NB4 (cell line): Measurements from ENCODE around the gene CCDC171.

Experiments
- DNase-seq: peaks from one replicate; pipeline ENCODE4 v3.0.0; 2010; ENCODE audit warnings: low read depth
- H3K4me3 ChIP-seq: one replicate; pipeline ENCODE4 v1.5.1; 2011; ENCODE audit warnings: mild to moderate bottlenecking, low read depth, low read length, moderate library complexity
- MYC ChIP-seq: IDR thresholded peaks from 2 replicates; pipeline ENCODE4 v1.6.1; 2011; ENCODE audit warnings: low read depth, low read length
- POLR2A ChIP-seq: IDR thresholded peaks from 2 replicates; pipeline ENCODE4 v1.6.1; 2011; ENCODE audit warnings: mild to moderate bottlenecking; ENCODE audit not compliant: insufficient read length; ENCODE audit errors: extremely low read depth
- TF ChIP-seq, protein P1 (sequence below): IDR thresholded peaks from 2 replicates; pipeline ENCODE4 v1.6.1; 2011; ENCODE audit warnings: low read depth, low read length
- TF ChIP-seq, protein P2 (sequence below): IDR thresholded peaks from one replicate; pipeline ENCODE4 v1.5.1; 2012; ENCODE audit warnings: low read depth, low read length

The CCDC171 gene

DNA sequence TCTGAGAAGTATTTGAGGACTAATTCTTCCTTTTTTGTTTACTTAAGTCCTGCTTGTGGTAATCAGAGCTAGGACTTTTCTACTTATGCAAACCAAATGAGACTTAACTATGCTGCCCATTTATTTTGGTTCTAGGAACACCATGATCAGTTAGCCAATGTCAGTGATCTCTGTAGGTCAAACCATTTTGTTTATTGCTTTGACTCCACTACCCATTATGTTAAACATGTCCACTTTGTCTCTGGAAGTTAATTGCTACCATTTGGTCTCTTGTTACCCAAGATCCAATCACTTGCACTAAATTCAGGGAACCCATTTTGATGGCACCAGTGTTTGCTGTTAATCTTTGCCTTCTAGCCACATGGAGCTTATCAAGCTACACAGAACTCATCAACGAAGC is 161.9 kb downstream of the CCDC171 start:
- TF ChIP-seq, protein P1, sequence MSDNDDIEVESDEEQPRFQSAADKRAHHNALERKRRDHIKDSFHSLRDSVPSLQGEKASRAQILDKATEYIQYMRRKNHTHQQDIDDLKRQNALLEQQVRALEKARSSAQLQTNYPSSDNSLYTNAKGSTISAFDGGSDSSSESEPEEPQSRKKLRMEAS = no peak
- TF ChIP-seq POLR2A (no peak), MYC (no peak)
- TF ChIP-seq, protein P2, sequence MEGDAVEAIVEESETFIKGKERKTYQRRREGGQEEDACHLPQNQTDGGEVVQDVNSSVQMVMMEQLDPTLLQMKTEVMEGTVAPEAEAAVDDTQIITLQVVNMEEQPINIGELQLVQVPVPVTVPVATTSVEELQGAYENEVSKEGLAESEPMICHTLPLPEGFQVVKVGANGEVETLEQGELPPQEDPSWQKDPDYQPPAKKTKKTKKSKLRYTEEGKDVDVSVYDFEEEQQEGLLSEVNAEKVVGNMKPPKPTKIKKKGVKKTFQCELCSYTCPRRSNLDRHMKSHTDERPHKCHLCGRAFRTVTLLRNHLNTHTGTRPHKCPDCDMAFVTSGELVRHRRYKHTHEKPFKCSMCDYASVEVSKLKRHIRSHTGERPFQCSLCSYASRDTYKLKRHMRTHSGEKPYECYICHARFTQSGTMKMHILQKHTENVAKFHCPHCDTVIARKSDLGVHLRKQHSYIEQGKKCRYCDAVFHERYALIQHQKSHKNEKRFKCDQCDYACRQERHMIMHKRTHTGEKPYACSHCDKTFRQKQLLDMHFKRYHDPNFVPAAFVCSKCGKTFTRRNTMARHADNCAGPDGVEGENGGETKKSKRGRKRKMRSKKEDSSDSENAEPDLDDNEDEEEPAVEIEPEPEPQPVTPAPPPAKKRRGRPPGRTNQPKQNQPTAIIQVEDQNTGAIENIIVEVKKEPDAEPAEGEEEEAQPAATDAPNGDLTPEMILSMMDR = no peak
- no peak overlapping the region for H3K4me3 ChIP-seq
- DNase-seq = peak; percentile 19

DNA sequence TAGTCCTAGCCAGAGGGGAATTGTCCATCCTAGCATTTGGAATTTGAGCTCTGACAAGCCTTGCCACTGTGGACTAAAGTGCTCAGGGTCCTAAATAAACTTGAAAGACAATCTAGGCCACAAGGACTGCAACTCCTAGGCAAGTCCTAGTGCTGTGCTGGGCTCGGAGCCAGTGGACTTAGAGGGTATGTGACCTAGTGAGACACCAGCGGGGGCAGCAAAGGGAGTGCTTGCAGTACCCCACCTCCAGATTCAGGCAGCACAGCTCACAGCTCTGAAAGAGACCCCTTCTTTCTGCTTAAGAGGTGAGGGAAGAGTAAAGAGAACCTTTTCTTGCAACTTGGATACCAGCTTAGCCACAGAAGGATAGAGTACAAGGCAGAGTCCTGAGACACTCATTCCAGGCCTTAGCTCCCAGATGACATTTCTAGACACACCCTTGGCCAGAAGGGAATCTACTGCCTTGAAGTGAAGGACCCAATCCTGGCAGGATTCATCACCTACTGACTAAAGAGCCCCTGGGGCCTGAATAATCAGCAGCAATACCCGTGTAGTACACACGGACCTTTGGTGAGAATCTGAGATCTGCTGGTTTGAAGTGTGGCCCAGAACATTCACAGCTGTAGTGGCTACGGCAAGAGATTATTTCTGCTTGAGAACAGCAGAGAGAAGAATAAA is 164.6 kb downstream of the CCDC171 start:
- DNase-seq = no peak
- TF ChIP-seq, protein P2 = no peak
- TF ChIP-seq MYC (no peak), POLR2A (no peak)
- TF ChIP-seq, protein P1 = no peak

DNA sequence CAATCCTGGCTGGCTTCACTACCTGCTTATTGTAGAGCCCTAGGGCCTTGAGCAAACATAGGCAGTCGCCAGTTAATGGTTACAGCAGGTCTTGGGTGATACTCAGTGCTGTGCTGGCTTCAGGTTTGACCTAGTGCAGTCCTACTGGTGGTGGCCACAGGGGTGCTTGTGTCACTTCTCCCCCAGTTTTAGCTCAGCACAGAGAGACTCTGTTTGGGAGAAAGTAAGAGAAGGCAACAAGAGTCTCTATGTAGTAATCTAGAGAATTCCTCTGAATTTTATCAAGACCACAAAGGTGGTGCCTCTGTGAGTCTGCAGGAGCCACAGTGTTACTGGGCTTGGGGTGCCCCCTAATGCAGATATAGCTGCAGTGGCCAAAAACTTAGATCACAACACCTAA is 165.6 kb downstream of the CCDC171 start:
- TF ChIP-seq POLR2A (no peak), MYC (no peak)
- TF ChIP-seq, protein P1 = no peak
- TF ChIP-seq, protein P2 = no peak
- no peak overlapping the region for H3K4me3 ChIP-seq
- no peak for DNase-seq

More for the DNA sequence above, 164.6 kb downstream of the CCDC171 start:
- no peak overlapping the region for H3K4me3 ChIP-seq

DNA sequence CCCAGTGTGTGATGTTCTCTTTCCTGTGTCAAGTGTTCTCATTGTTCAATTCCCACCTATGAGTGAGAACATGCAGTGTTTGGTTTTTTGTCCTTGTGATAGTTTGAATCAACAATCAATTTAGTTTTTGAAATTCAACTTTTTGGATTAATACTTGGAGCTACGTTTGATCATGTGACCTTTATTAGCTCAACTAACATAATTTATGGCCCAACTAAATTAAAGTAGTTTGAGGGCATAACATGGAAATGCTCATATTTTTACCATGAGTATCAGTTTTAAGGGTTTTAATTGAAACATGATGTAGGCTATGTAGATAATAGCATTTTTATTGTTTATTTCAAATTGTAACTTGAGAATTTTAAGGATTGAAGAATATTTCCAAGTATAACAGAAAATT is 168.0 kb downstream of the CCDC171 start:
- DNase-seq = no peak
- no peak overlapping the region for H3K4me3 ChIP-seq
- TF ChIP-seq, protein P1 = no peak
- no peak for TF ChIP-seq POLR2A
- TF ChIP-seq MYC = no peak
- TF ChIP-seq, protein P2 = no peak

DNA sequence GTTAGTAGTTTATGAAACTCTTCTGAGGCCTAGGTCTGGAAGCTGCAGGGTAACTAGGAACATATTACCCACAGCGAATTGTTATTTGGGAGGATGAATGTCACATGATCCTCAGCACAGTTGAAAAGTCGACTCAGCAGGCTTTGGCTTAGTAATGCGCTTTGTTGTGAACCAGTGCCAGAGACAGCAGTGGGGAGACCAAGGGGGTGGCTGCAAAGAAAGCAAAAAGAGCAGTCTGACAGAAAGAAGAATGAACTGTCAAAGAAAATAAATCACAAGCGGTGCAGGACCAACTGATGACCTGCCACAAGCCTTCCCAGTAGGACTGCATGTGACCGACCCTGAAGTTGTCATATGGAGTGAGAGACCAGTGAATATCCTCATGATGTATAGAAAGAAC is 170.0 kb downstream of the CCDC171 start:
- DNase-seq = no peak
- H3K4me3 ChIP-seq = no peak overlapping the region
- TF ChIP-seq POLR2A (no peak), MYC (no peak)
- TF ChIP-seq, protein P1 = no peak
- TF ChIP-seq, protein P2 = no peak
